Stimulated activated CD4-positive, alpha-beta T cell treated with anti-CD3 and anti-CD28 coated beads, Interleukin-15, amount 100 ng/mL, for 1 hour (primary cell): ENCODE results near the gene XYLT1.

Source experiments
- DNase-seq, 2 donors: peaks; one replicate each; pipeline ENCODE4 v3.0.0-alpha.2; 2020; ENCODE audit warnings: low read depth in 1 of 2, low spot score in 1 of 2

Gene XYLT1

DNA sequence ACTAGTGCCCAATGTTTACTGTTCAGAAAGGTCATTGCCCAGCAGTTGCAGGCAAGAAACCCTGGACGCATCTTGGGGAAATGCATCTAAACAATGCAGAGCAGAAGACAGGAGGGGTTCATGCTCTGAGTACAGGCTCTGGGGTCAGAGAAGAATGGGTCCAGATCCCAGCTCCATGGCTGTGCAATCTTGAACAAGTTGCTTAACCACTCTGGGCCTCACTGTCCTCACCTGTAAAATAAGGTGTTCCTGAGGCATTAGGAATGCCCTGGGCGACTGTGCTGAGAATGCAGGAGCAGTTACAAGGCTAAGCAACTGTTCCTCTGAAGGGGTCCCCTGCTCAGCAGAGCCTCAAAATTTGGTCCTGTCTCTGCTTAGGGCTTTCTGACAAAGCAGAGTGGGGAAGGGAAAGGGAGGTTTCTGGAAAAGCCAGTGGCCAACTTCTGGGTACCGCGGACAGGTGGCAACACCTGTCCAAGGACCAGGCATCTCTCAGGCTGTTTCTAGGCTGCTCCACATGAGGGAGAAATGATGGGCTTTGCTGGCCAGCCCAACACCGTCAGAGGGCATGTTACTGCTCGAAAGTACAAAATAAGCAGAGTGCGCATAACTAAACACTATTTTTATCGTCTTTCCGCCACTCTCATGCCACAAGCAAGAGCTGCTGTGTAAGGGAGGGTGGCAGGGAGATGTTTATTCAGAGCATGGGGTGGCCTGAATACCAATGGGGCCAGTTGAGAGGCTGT is 176.8 kb downstream of the XYLT1 start:
- no peak for DNase-seq

DNA sequence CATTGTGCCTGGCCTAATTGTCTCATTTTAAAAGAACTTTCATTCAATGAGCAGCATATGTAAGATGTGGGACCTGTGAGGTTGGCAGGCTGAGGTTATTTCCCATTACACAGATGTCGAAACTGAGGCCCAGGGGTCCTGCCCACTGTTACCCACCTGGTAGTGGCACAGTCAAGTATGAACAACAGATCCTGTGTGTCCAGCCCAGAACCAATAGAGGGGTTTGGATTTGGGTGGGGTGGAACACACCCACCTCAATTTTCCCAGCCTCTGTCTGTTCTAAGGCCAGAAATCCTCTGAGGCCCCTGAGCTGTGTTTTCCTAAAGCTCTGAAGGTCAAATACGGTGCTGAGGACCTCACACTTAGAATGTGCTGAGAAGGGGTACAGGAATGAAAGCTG is 179.5 kb downstream of the XYLT1 start:
- DNase-seq = no peak

DNA sequence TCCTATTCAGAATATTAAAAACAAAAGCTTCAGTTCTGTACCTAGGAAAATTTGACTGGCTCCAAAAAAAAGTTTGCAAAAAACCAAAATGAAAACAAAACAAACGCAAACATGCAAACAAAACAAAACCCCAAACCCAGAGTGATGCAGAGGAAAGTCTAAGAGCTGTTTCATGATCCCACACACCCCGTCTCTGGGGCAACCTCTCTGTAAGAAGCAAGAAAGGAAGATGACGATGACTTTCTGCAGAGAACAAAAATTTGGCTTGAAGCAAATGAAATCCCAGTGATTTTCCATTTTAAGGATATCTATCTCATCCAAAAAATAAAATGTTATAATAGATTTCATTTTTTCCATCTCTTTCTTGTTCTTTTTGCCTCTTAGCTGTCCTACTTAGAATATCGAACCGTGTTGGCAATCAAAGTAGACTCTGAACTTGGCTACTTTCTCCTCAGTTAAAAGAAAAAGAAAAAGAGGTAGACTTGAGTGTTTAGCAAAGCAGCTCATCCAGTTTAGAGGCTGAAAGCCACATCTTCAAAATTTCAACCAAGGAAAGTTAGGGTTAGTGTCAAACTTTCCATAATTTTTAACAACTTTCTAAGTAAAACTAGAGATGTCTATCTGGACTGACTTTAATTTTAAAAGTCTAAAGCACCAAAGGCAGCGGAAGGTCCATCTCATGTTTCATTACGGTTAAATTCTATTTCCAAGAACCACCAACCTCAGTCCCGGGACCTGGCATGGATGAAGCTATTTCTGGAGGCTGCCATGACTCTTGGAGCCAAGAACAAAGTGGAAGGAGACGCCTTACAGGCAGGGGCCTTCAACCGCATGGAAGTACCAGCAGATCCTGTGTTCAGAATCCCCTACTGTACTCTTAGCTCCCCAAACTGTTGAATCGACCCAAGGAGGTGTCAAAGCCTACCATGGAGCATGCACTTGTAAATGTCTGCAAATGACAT is 180.8 kb downstream of the XYLT1 start:
- no peak for DNase-seq

DNA sequence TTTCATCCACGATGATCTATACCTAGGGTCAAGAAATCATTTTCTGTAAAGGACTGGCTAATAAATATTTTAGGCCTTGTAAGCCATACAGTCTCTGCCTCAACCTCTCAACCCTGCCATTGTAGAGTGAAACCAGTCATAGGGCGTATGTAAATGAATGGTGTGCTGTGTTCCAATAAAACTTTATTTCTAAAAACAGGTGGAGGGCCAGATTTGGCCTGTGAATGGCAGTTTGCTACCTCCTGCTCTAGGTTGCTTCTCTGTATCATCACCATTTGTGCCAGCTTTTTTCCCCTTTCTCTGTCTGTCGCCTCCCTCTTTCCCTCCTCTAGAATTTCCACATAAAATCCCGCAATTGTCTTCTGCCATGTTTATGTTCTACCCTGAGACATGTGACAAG is 181.7 kb downstream of the XYLT1 start:
- no peak for DNase-seq

DNA sequence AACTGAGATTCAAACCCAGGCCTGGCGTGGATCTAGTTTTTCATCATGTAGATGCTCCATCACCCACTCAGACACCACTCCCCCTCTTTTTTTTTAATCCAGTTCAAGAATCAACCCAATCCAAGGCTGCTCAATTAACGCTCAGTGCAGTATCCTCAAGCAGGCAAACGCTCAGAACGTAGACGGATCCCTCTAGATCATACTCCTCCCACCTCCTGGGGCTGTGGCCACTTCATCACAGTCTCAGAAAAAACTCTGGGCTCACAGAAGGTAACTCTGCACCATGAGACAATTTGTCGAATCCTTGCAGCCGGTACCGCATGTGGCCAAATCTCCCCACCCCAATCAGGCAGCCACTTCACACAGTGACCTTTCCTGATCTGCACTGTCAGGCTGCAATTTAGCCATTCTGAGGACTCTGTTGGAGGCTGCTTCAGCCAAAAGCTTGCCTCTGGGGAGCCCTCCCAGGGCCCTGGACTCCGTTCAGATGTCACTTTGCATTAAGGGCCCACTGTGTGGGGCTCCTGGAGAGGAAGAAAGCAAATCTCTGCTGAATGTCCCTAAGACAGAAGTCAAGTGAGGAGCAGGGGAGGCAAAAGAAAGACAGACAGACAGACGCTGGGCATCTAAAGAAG is 183.5 kb downstream of the XYLT1 start:
- no peak for DNase-seq

DNA sequence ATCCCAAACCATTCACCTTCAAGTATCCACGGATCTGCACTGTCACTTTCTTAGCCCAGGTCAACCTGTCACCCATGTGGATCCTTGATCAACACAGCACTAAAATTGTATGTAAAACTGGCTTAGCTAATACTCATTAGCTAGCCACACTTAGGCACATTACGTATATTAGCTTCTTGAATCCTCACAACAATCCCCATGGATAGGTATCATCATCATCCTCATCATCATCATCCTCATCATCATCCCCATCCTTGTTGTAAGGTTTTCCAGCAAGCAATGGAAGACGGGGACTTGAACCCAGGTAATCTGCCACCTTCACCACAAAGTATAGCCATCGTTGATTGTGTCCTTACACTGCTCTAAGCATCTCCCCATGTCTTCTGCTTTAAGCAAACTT is 184.3 kb downstream of the XYLT1 start:
- no peak for DNase-seq

DNA sequence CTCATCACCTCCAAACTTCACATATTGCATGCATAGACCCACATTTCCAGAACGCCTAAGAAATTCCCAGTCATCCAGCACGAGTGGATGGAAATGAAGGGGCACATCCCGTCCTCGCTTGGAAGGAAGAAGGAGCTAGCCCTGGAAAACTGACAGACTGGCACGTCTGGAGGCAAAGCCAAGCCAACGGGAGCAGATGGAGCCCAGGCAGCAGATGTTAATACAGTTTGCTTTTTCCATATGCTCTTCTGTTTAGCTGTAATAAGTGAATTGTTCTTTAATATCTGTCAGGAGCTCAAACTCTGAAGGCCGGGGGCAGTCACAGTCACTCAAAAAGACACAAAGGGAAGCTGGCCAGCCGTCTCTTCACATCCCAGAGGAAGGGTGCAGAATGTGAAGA is 187.7 kb downstream of the XYLT1 start:
- DNase-seq = no peak

DNA sequence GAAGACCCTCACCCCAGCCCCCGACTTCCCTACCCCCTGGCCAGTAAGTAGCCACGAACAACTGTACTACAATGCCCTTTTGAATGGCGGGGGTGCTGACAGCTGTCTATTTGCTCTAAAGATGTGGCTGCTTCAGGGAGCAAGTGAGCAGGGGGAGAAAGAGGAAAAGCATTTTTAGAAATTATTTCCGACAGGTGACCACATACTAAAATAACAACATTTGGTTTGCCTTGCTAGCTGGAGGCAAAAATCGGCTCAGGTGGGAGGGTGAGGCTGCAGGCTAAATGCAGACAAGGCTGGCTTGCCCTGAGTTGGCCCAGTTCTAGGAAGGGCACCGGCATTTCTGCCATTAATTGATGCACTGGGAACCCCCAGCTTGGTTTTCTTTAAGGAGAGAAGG is 188.5 kb downstream of the XYLT1 start:
- DNase-seq = no peak

DNA sequence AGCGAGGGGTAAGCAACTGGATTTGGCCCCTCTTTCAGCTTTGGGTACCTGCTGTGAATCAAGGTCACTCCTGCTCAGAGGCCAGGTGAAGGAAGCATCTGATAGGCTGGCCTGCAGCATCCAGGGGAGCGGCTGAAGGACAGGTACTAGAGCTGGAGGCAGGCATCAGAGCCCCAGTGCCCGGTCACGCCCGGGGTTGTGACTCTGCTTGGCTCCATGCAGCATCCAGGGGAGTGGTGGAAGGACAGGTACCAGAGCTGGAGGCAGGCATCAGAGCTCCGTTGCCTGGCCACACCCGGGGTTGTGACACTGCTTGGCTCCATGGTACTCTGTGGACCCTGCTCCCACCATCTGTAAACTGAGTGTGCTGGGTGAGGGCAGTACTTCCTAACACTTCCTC is 189.7 kb downstream of the XYLT1 start:
- DNase-seq = no peak

DNA sequence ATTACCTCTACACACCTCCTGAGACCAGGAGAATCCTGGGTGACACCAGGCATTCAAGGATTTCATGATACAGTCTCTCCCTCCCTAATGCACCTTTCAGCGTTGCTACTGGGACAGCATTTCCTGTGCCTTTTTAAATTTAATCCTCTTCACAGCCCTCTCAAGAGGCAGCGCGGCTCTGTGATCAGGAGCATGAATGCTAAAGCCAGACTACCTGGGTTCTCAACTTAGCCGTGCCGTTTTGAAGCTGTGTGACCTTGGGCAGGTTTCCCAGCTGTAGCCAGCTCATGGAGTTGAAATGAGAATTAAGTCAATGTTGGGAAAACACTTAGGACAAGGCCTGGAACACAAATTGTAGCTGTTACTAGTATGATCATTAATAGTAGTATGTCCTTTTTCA is 191.8 kb downstream of the XYLT1 start:
- DNase-seq = no peak

DNA sequence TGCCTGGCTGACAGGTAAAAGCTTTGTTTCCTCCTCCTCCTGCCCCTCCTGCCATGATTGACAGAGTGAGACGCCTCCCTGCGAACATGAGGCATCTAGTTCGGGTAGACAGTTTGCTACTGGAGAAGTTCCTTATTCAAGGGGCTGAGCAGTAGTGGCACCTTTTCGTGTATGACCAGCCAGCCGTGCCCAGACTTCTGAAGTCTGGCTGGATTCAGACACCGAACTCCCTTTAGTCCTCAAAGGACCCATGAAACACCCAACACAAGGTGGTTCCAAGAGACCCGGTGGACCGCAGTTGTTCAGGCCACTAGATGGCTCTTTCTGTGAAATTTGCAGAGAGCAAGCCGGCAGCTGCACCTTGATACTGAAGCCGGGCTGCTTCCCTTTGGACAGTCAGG is 192.8 kb downstream of the XYLT1 start:
- no peak for DNase-seq

DNA sequence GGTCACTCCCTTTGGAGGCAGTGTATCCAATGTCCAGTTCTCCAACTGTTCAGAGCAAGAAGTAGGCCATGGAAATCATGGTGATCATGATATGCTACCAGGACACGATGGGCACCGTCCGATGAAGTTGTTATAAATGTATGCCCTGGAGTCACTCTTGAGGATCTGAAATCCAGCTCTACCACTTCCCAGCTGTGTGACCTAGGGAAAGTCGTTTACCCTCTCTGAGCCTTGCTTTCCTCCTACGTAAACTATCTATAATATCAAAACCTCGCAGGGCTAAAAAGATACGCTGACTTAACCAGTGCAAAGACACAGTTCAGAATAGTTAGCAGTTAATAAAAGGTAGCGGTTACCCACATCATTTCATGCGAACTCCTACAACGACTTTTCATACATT is 194.2 kb downstream of the XYLT1 start:
- no peak for DNase-seq

DNA sequence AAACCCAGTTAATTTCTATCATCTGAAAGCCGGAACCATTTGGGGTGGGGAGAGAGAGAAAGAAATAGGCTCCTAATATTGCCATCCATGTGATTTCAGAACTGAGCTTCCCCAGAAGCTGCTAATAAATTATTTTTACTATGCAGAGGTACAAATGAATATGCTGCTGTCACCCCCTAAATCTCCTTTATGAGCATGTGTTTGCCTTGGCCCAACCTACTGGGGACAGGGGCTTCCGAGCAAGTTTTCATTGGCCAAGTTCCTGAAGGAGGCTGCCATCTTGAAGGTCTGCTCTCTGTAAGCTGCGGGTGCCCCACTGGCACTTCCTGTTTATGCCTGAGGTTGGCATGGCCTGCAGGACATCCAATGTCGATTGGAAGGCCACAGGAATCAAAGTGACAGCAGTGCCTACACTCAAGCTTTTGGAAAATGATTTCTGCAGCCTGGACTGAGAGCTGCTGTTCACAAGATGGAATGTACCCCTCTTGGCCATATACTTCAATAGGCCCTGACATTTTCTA is 194.7 kb downstream of the XYLT1 start:
- no peak for DNase-seq

DNA sequence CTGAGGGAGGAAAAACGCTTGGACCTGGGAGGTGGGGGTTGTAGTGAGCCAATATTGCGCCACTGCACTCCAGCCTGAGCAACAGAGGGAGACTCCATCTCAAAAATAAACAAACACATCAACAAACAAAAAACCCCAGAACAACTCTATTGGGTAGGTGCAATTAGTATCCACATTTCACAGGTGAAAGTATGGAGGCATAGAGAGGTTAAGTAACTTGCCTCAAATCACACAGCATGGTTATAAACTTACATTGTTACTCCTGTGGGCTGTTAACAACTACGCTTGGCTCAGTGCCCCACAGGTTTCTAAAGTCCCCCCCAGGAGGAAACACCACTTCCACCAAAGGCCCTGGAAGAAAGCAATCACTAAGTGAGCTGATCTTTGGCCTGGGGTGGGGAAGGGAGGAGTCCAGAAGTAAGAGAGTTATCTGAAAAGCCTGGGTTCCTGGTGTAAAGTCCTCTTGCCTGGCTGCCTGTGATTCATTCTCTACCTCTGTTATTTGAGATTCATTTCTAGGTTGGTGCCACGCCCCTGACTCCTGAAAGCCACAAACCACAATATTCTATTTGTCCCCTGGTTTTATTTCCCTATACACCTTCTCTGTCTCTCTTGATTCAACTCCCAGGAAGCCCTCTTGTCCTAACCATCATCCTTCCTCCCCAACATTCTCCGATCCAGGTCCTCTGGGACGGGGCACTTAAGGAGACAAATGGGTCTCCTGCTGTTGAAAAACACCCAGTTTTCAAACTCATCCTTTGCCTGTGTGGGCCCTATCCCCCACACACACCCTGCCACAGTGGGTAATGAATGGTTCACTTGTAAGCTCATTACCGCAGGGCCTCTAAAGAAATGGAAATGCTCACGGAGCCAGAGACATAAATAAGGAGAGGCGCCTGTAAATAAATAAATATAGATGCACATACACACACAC is 195.4 kb downstream of the XYLT1 start:
- DNase-seq = no peak

DNA sequence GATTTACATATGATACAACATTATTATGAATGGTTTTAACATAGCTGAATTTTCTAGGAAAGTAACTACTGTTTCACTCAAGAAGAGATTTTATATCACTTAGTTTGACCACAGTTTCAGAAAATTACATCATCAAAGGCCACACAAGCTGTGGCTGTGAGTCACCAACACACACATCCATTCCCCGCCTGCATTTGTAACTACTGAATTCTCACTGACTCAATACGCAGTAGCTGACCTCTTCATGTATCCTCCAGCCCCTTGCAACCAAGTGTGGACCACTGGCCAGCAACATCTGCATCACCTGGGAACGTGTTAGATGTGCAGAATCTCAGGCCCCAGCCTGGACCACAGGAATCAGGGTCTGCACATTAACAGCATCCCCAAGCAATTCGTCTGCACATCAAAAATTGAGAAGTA is 197.6 kb downstream of the XYLT1 start:
- no peak for DNase-seq

DNA sequence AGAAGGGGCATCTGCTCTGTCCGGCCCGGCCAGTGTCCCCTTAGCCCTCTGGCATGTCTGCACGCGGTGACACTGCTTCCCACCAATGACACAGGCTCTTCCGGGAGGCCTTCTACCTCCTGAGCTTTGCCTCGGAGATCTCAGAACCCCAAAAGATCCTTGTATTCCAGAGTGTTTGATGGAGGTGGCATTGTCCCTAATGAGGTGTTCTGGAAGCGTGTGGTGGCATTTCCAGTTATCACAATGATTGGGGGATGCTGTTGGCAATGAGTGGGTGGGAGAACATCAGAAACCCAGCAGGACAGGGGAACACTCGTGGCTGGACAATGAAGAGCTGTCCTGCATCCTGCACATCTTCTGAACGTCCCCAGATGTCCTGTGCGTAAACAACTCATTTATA is 198.0 kb downstream of the XYLT1 start:
- DNase-seq = no peak

DNA sequence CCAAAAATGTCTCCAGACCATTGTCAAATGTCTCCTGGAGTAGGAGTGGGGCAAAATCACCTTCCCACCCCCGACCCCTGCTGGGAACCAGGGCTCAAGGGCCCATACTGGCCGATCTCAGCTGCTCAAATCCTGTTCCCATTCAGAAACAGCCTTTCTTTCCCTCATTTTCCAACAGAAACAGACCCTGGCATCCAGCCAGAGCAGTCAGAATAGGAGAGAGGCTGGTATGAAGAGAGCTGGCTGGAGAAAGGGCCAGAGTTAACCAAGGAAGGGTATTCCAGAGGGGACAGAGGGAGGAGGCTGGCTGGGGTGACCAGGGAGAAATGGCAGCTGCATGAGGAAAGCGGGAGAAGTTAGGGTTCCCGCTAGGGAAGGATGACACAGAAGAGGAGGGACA is 199.1 kb downstream of the XYLT1 start:
- no peak for DNase-seq

DNA sequence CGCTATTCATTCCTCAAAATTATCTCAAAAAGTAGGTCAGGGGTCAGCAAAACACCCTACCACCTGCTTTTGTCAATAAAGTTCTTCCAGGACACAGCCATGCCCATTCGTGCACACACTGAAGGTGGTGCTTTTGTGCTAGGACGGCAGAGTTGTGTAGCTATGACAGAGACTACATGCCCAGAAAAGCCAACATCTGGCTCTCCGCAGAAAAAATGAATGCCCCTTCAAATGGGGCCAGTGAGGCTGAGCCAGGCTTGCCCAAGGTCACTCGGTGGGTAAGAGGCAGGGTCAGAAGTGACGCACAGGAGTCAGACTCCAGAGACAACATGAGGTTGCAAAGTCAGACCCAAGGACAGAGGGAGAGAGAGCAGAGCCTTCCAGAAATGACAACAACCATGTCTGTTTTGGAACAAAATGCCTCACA is 200.1 kb downstream of the XYLT1 start:
- no peak for DNase-seq

DNA sequence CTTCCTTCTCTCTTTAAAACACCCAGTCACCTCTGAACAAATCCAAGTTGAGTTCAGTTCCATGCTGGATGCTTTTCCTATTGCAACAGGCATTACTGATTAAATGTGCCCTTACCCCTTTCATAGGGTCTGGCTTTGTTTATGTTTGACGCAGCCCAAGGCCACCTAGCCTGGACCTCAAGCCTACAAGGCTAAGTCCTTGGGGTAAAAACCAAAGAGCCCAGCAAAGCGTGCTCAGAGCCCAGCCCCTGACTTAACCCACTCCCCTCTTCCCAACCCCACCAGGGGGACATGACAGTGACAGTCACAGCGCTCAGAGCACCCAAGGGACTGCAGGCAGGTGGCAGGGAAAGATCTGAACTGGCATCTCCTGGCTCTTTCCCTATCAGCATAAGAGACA is 200.6 kb downstream of the XYLT1 start:
- no peak for DNase-seq

DNA sequence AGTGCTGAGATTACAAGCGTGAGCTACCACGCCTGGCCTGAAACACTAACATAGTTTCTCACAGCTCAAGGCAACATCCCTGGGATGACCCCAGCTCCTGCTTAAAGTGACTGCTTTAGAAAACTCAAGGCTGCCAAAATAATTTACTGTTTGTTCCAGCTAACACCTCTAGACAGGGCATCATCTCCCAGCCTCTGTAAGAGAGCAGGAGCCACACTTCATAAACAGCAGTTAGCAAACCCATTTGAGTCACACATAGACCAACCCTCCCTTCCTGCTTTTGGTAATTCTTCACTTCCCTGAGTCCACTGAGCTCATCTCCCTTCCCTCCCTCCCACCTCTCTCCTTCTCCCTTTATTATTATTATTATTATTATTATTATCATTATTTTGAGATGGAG is 201.3 kb downstream of the XYLT1 start:
- no peak for DNase-seq
